ENCODE measurements around the gene RBM8A. TPM values are rescaled to one million over a fixed set of nuclear protein-coding genes. Genes with fewer than 3 reads are reported as not detected.

Gene RBM8A
- total RNA-seq (ENCODE audit: low replicate concordance): 154 and 166 TPM in 2 replicates

GRCh38 chr1:145927063-145927886 lies at the start of gene RBM8A:
TSS of gene RBM8A (minus strand) at chr1:145927484. CDS start at chr1:145927426, 58 bp downstream.

GRCh38 chr1:145964328-145965118 lies 37.2 kb upstream of the RBM8A start, which contains the start of the genes ANKRD34A and POLR3GL:
TSS of gene ANKRD34A (minus strand) at chr1:145964575. CDS start at chr1:145961759, 2,816 bp downstream.
TSS of gene POLR3GL (plus strand) at chr1:145964690. CDS start at chr1:145974866, 10,176 bp downstream.

GRCh38 chr1:145957443-145958319 lies 30.4 kb upstream of the RBM8A start, which contains the start of gene LIX1L:
TSS of gene LIX1L (minus strand) at chr1:145958017. CDS start at chr1:145957927, 90 bp downstream.

GRCh38 chr1:145918144-145918991 lies 8.9 kb downstream of the RBM8A start, which contains the start of gene PEX11B:
TSS of gene PEX11B (minus strand) at chr1:145918717. CDS start at chr1:145918688, 29 bp downstream.

GRCh38 chr1:145885738-145886287 lies 41.5 kb downstream of the RBM8A start, which contains the start of gene ANKRD35:
TSS of gene ANKRD35 (minus strand) at chr1:145885866. CDS start at chr1:145885758, 108 bp downstream.

Other genes starting within 250 kb of the RBM8A start
- gene PDZK1, start 220.1 kb downstream of the RBM8A start, total RNA-seq (ENCODE audit: low replicate concordance): 0.08 TPM in 1 of 2 replicates, not detected in the other
- 0.12 TPM in 1 of 2 replicates, not detected in the other for gene CD160, start 208.0 kb downstream of the RBM8A start, total RNA-seq (ENCODE audit: low replicate concordance)
- 7.7 and 8.9 TPM in 2 replicates for gene RNF115, start 103.4 kb downstream of the RBM8A start, total RNA-seq (ENCODE audit: low replicate concordance)
- gene POLR3C, start 103.3 kb downstream of the RBM8A start, total RNA-seq (ENCODE audit: low replicate concordance): 21.0 and 28.4 TPM in 2 replicates
- 1.2 and 4.4 TPM in 2 replicates for gene NUDT17, start 81.9 kb downstream of the RBM8A start, total RNA-seq (ENCODE audit: low replicate concordance)
- 2.5 and 6.3 TPM in 2 replicates for gene PIAS3, start 68.4 kb downstream of the RBM8A start, total RNA-seq (ENCODE audit: low replicate concordance)
- 0.45 and 1.4 TPM in 2 replicates for gene ANKRD35, start 41.6 kb downstream of the RBM8A start, total RNA-seq (ENCODE audit: low replicate concordance)
- 0.23 and 7.4 TPM in 2 replicates for gene ITGA10, start 17.4 kb downstream of the RBM8A start, total RNA-seq (ENCODE audit: low replicate concordance)
- 22.6 and 25.1 TPM in 2 replicates for gene PEX11B, start 8.8 kb downstream of the RBM8A start, total RNA-seq (ENCODE audit: low replicate concordance)
- gene LIX1L, start 30.5 kb upstream of the RBM8A start, total RNA-seq (ENCODE audit: low replicate concordance): 8.4 and 15.4 TPM in 2 replicates
- gene ANKRD34A, start 37.1 kb upstream of the RBM8A start, total RNA-seq (ENCODE audit: low replicate concordance): 0.15 and 0.35 TPM in 2 replicates
- 15.6 and 23.4 TPM in 2 replicates for gene POLR3GL, start 37.2 kb upstream of the RBM8A start, total RNA-seq (ENCODE audit: low replicate concordance)
- 59.5 and 488 TPM in 2 replicates for gene TXNIP, start 69.1 kb upstream of the RBM8A start, total RNA-seq (ENCODE audit: low replicate concordance)
- not detected in 2 replicates for gene HJV, start 94.3 kb upstream of the RBM8A start, total RNA-seq (ENCODE audit: low replicate concordance)
- gene NBPF10, start 217.3 kb upstream of the RBM8A start, total RNA-seq (ENCODE audit: low replicate concordance): 1.9 and 2.3 TPM in 2 replicates